H1 (cell line): ENCODE results near the gene KPNA1. TPM values are rescaled to one million over a fixed set of nuclear protein-coding genes. Genes with fewer than 3 reads are reported as not detected.

ENCODE experiments used
- BACH1 ChIP-seq: IDR thresholded peaks from 2 replicates; pipeline ENCODE4 v1.6.1; 2012; ENCODE audit warnings: low read length, improper control_type of control experiment
- CREB1 ChIP-seq: IDR thresholded peaks from 2 replicates; pipeline ENCODE4 v1.6.1; 2012; ENCODE audit warnings: inconsistent platforms
- MAFK ChIP-seq: IDR thresholded peaks from 2 replicates; pipeline ENCODE4 v1.6.1; 2012; ENCODE audit warnings: low read depth, mild to moderate bottlenecking, improper control_type of control experiment, low read length
- NANOG ChIP-seq: IDR thresholded peaks from 2 replicates; pipeline ENCODE4 v1.6.1; 2011; ENCODE audit warnings: low read length, low read depth, mild to moderate bottlenecking, inconsistent platforms; ENCODE audit not compliant: insufficient read depth, poor library complexity, severe bottlenecking
- NRF1 ChIP-seq: IDR thresholded peaks from 2 replicates; pipeline ENCODE4 v1.6.1; 2011; ENCODE audit warnings: mild to moderate bottlenecking, low read depth, low read length, improper control_type of control experiment
- RFX5 ChIP-seq: IDR thresholded peaks from 2 replicates; pipeline ENCODE4 v1.6.1; 2011; ENCODE audit warnings: low read depth, low read length, improper control_type of control experiment, borderline replicate concordance
- SAP30 ChIP-seq: fragments of 300-600 bp; sonication (generic); IDR thresholded peaks from 2 replicates; pipeline ENCODE4 v1.7.1; 2012; ENCODE audit warnings: low read length, moderate library complexity, mild to moderate bottlenecking, inconsistent platforms; ENCODE audit not compliant: insufficient read depth, insufficient replicate concordance
- TCF12 ChIP-seq: IDR thresholded peaks from 2 replicates; pipeline ENCODE4 v1.6.1; 2011; ENCODE audit warnings: low read depth, mild to moderate bottlenecking, low read length
- polyA plus RNA-seq, 7 experiments: library from polyadenylated mRNA; depleted of rRNA in 3 of 7; stranded (reverse) in 5 of 7; unstranded in 2 of 7; fragments of >200 nt in 5 of 7; fragments of 200-250 nt in 2 of 7; gene quantifications; 1 replicate in 5 of 7; 2 replicates in 1 of 7; 4 replicates in 1 of 7; pipeline versions ENCODE4 v1.2.1 to v1.2.3, GENCODE V29; 2011 to 2013; ENCODE audit warnings: missing spikeins in 2 of 7, mixed read lengths in 2 of 7
- total RNA-seq: library from RNA; stranded (reverse); fragmentation: NEBNext Ultra II Directional; extraction: Animal tissue kit (Norgen Biotek cat#: 25700); gene quantifications from 2 replicates; pipeline ENCODE4 v1.2.1, GENCODE V29; 2021
- TF ChIP-seq, protein P1 (sequence below): IDR thresholded peaks from 2 replicates; pipeline ENCODE4 v1.6.1; 2012; ENCODE audit warnings: inconsistent platforms

KPNA1 gene
- total and polyA plus RNA-seq, 2 of the 8 experiments (the other 6 are each of a cell fraction or from before 2014, with no cell fraction given) = 14.8 to 63.0 TPM

DNA sequence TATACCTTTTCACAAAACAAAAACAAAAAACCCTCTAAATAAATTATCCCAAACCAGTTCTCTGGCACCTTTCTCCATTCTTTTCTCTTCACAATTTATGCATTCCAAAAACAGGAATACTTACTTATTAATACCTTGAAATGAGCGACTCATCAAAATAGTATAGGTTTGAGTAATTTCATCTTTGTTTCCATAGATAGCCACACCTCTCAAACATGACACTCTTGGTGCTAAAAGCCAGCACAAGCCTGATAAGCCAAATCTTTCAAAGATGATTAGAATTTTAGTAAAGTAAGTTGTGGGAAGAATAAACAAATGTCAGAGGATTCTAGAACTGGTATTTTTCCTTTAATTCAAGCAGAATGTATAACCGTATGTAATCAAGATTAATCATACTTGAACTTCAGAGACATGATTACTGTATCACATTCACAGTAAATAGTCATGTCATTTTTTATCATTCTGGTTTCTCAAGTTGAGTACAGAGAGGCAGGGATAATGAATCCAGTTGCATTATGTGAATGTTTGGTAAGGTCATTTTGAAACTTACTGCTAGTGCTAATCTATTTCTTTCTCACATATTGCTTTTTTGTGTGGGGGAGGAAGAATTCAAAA lies 86.8 kb downstream of the KPNA1 start (continued):
- no peak for TF ChIP-seq MAFK
- TF ChIP-seq SAP30 = no peak
- TF ChIP-seq, protein P1, sequence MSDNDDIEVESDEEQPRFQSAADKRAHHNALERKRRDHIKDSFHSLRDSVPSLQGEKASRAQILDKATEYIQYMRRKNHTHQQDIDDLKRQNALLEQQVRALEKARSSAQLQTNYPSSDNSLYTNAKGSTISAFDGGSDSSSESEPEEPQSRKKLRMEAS = no peak
- TF ChIP-seq BACH1 = no peak
- TF ChIP-seq NRF1 = no peak
- no peak for TF ChIP-seq NANOG
- TF ChIP-seq CREB1 = no peak
- no peak for TF ChIP-seq TCF12
- no peak for TF ChIP-seq RFX5
- TF ChIP-seq, all 59 proteins: peak for 0
